ENCODE measurements around the gene ALOX15B. TPM values are rescaled to one million over a fixed set of nuclear protein-coding genes. Genes with fewer than 3 reads are reported as not detected.

Gene ALOX15B
- total and polyA plus RNA-seq, 9 of the 15 experiments (the other 6 are each of a cell fraction or from before 2014, with no cell fraction given) = 0.04 TPM; not detected in 8

- 0 out of 2 replicates have a peak, but pooled peaks have one; percentile 10 for TF ChIP-seq EP300 (IDR thresholded peaks at IDR 0.05; ENCODE audit: low read length)
- TF ChIP-seq CBX3 (IDR thresholded peaks at IDR 0.05; ENCODE audit: borderline replicate concordance in 1 of 2, low read length in 2 of 2) = no peak
- TF ChIP-seq MNT (conservative IDR thresholded peaks at IDR 0.05) = no peak
- no peak for TF ChIP-seq HEY1 (CRISPR knock-in tag; IDR thresholded peaks at IDR 0.05; ENCODE audit: borderline replicate concordance)
- TF ChIP-seq RBBP5 (IDR thresholded peaks at IDR 0.05; ENCODE audit: borderline replicate concordance, insufficient read depth, low read length, poor library complexity, severe bottlenecking) = peak; percentile 41
- TF ChIP-seq ZNF41 (CRISPR knock-in tag; conservative IDR thresholded peaks at IDR 0.05) = no peak
- no peak for TF ChIP-seq NR2C1 (IDR thresholded peaks at IDR 0.05)
- no peak for TF ChIP-seq NR2C1 (tag; IDR thresholded peaks at IDR 0.05)
- TF ChIP-seq MCM2 (IDR thresholded peaks at IDR 0.05; ENCODE audit: low read depth) = no peak
- TF ChIP-seq FOXP4 (CRISPR knock-in tag; IDR thresholded peaks at IDR 0.05; ENCODE audit: borderline replicate concordance) = no peak
- TF ChIP-seq ZNF830 (CRISPR knock-in tag; IDR thresholded peaks at IDR 0.05) = no peak
- no peak for TF ChIP-seq ZFPM2 (CRISPR knock-in tag; IDR thresholded peaks at IDR 0.05)
- no peak for TF ChIP-seq E4F1 (CRISPR knock-in tag; IDR thresholded peaks at IDR 0.05; ENCODE audit: borderline replicate concordance)
- TF ChIP-seq LARP7 (IDR thresholded peaks at IDR 0.05) = no peak
- no peak for TF ChIP-seq SRSF7 (optimal IDR thresholded peaks at IDR 0.05; ENCODE audit: low read depth, low read length)
- TF ChIP-seq ESRRA (IDR thresholded peaks at IDR 0.05; ENCODE audit: borderline replicate concordance, low read depth) = no peak
- no peak for TF ChIP-seq ZNF668 (CRISPR knock-in tag; IDR thresholded peaks at IDR 0.05)
- TF ChIP-seq SMARCE1 (IDR thresholded peaks at IDR 0.05) = peak; percentile 37; the same call in 1 of the 2 replicates
- TF ChIP-seq MYNN (IDR thresholded peaks at IDR 0.05) = no peak
- no peak for TF ChIP-seq MYNN (CRISPR knock-in tag; IDR thresholded peaks at IDR 0.05)
- peak; percentile 50; the same call in 1 of the 2 replicates for TF ChIP-seq FOSL1 (tag; conservative IDR thresholded peaks at IDR 0.05)
- TF ChIP-seq KLF10 (CRISPR knock-in tag; IDR thresholded peaks at IDR 0.05) = no peak
- TF ChIP-seq ZNF165 (CRISPR knock-in tag; IDR thresholded peaks at IDR 0.05; ENCODE audit: borderline replicate concordance) = no peak
- no peak for TF ChIP-seq SMAD3 (CRISPR knock-in tag; conservative IDR thresholded peaks at IDR 0.05)
- TF ChIP-seq MEIS2 (IDR thresholded peaks at IDR 0.05; ENCODE audit: partially characterized antibody) = peak; percentile 58
- TF ChIP-seq CTBP1 (IDR thresholded peaks at IDR 0.05; ENCODE audit: borderline replicate concordance) = peak; percentile 58; the same call in 1 of the 2 replicates
Measured at GRCh38 chr17:8062807-8063483, 24.1 kb downstream of the ALOX15B start (continued).
